Measurements from ENCODE around the gene TTC1. TPM values are rescaled to one million over a fixed set of nuclear protein-coding genes. Genes with fewer than 3 reads are reported as not detected.

The TTC1 gene
- total RNA-seq, 1 donor from 2014 or later, result 45.8 TPM

DNA sequence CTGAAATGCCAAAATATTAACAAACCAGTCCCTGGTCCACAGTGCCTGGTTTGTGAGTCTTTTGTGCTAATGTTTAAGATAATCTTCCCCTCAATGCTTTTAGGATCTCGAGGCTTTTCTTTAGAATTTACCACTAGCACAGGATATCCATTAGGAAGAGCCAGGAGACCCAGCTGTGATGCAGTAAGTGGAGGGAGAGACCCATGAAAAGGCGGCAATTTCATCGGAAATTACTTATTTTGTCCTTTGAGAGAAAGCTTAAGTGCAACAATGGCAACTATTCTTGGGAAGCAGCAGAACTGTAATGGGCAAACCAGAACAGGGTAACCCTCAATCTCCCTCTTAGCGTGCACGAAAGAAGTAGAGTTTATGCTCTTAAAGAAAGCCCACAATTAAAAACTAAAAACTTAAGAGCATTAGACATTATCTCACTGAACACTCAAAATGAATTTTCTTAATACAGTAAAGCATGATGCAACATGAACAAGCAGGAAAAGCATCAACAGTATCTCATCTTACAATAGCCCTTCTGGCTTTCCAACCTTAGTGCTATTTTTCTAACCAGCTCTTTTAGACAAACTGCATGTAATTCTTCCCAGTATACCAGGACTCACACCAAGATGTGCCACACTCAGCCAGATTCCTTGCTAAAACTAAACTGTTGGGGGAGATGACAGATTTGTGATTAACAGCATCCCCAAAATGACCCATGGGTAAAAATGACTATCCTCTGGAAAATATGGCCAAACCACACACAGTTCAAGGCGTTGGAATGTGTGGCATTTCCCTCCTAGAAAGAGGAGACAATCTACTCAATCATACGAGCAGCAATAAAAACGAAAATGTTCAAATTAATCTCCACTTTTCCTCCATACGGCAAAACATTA lies 73.9 kb downstream of the TTC1 start:
- no peak for DNase-seq (ENCODE audit: extremely low read depth, low read depth, low spot score)

DNA sequence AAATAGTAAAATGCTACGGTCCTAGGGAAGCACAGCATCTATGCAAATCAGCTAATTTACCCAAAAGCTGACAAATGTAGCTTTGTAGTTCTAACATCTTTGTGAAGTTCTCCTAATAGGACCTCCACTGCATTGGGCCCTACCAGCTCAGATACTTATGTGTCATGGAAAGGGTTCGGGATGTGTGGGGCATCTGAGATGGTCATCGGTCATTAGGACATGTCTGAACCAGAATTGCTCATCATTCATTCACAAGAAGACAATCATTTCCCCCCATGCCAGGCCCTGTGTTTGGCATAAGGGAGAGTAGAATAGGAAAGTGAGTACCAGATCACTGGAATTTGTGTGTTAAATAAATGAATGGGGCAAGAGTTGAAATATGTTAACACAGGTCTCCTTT lies 74.6 kb downstream of the TTC1 start:
- no peak for DNase-seq (ENCODE audit: extremely low read depth, low read depth, low spot score)

- no peak for DNase-seq (ENCODE audit: extremely low read depth, low read depth, low spot score)
These were observed 75.2 kb downstream of the TTC1 start for GRCh38 chr5:160084144-160084543.

DNA sequence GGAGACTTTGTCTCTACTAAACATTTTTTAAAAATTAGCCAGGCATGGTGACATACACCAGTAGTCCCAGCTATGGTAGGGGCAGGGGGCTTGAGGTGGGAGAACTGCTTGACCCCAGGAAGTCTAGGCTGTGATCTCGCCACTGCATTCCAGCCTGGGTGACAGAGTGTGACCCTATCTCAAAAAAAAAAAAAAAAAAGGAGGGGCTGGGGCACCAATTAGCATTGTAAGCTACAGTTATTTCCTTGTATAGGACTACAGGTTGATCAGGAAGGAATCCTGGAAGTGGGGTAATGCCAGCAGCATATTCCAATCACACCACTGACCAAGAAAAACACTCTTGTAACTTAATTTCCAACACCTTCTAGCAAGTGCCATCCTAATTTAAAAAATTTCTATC lies 78.3 kb downstream of the TTC1 start:
- DNase-seq (ENCODE audit: extremely low read depth, low read depth, low spot score), result no peak

DNA sequence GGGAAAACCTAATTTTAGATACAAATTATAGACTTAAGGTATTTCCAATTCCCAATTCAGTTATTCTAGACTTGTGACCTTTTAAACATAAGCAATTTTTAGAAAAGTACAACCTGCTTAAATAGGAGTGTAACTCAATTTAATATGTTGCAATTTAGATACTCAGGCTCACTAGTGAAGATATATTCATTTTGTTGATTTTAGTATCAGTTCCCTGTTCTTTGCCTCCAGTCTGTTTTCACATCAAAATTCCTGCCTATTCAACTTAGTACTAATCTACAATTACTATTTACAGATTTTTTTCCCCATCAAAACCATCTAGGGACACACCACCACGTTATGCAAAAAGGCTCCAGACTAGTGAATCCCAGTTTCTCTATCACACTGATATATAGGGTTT lies 79.9 kb downstream of the TTC1 start:
- DNase-seq (ENCODE audit: extremely low read depth, low read depth, low spot score), result no peak

- no peak for DNase-seq (ENCODE audit: extremely low read depth, low read depth, low spot score)
These were observed 80.6 kb downstream of the TTC1 start for GRCh38 chr5:160089531-160089930.

- DNase-seq (ENCODE audit: extremely low read depth, low read depth, low spot score), result no peak
These were observed 81.1 kb downstream of the TTC1 start for GRCh38 chr5:160090059-160090458.

- DNase-seq (ENCODE audit: extremely low read depth, low read depth, low spot score), result no peak
These were observed 83.6 kb downstream of the TTC1 start for GRCh38 chr5:160092514-160092913.

GRCh38 chr5:160092960-160093707 lies 84.2 kb downstream of the TTC1 start:
- DNase-seq (ENCODE audit: extremely low read depth, low read depth, low spot score), result no peak

GRCh38 chr5:160096178-160096577 lies 87.2 kb downstream of the TTC1 start:
- DNase-seq (ENCODE audit: extremely low read depth, low read depth, low spot score), result no peak

GRCh38 chr5:160097991-160098390 lies 89.1 kb downstream of the TTC1 start:
- DNase-seq (ENCODE audit: extremely low read depth, low read depth, low spot score), result no peak

GRCh38 chr5:160105686-160106360 lies 96.9 kb downstream of the TTC1 start:
- DNase-seq (ENCODE audit: extremely low read depth, low read depth, low spot score), result no peak

- no peak for DNase-seq (ENCODE audit: extremely low read depth, low read depth, low spot score)
These were observed 99.2 kb downstream of the TTC1 start for GRCh38 chr5:160108124-160108523.

Other genes with a start within 250 kb of the TTC1 start
- 0.39 and 1.3 TPM in 2 replicates for gene ADRA1B, start 92.7 kb upstream of the TTC1 start, total RNA-seq
- 25.8 and 28.2 TPM in 2 replicates for gene PWWP2A, start 110.3 kb downstream of the TTC1 start, total RNA-seq
- 0.35 TPM in 1 of 2 replicates, not detected in the other for gene FABP6, start 220.4 kb downstream of the TTC1 start, total RNA-seq